C4-2B (cell line): Measurements from ENCODE around the gene FLAD1.

ENCODE experiments used
- CTCF ChIP-seq: fragments of 450-650 bp; conservative IDR thresholded peaks from 2 replicates; pipeline ENCODE4 v1.5.1; 2017; ENCODE audit warnings: mild to moderate bottlenecking
- ZFX ChIP-seq: fragments of 450-650 bp; IDR thresholded peaks from 2 replicates; pipeline ENCODE4 v1.6.1; 2017

DNA sequence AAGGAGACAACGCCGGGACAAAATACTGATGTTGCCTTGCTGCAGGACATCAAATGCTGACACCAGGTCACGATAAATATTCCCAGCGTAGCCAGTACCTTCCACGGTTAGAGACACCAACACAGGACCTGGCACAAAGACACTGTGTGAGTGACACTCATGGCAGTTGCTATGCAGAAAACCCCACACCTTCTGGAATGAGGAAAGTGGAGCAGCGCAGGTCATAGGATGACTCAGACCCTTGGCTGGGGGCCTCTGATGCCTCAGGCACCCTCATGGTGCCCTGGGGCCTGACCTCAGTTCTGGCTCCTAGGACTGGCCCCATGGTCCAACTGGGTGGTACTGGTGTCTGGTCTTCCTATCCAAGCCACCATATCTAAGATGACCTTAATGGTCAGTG is 43.4 kb downstream of the FLAD1 start:
- TF ChIP-seq CTCF (no peak), ZFX (no peak)
